CD14-positive monocyte (primary cell): ENCODE results near the gene PRSS50. TPM values are rescaled to one million over a fixed set of nuclear protein-coding genes. Genes with fewer than 3 reads are reported as not detected.
A peak's percentile ranks its signal among the peaks of the same experiment; 100 is the strongest.
"Not testable (repeated sequence)": the region's sequence is repeated elsewhere in the genome, so short reads cannot be mapped to it uniquely, and the experiment has no call there.

Experiments
- DNase-seq, 3 donors: peaks; one replicate each; pipeline ENCODE4 v3.0.0-alpha.2; 2011 to 2022
- H2AFZ ChIP-seq: 2 replicates; pipeline ENCODE4 v1.6.0; 2012; ENCODE audit warnings: mild to moderate bottlenecking, low read depth, low read length, inconsistent platforms; ENCODE audit not compliant: insufficient read depth, poor library complexity, severe bottlenecking
- H3K27ac ChIP-seq, 2 donors: 1 replicate in 1 of 2; 2 replicates in 1 of 2; pipeline ENCODE4 v1.5.1; 2012 to 2013; ENCODE audit warnings: low read length in 2 of 2, control low read depth in 1 of 2, inconsistent platforms in 1 of 2, low read depth in 1 of 2, mild to moderate bottlenecking in 1 of 2
- H3K27me3 ChIP-seq, 2 donors: one replicate each; pipeline versions ENCODE4 v1.6.0 to v1.6.1; 2011 to 2013; ENCODE audit warnings: low read length in 2 of 2; ENCODE audit not compliant: control insufficient read depth in 2 of 2, insufficient read depth in 2 of 2
- H3K36me3 ChIP-seq, 2 donors: replicated peaks in 1 of 2; 1 replicate in 1 of 2; 2 replicates in 1 of 2; pipeline versions ENCODE4 v1.5.1 to v1.6.1; 2012 to 2013; ENCODE audit warnings: low read length in 2 of 2, control low read depth in 1 of 2, inconsistent platforms in 1 of 2, mild to moderate bottlenecking in 1 of 2; ENCODE audit not compliant: insufficient read depth in 2 of 2, control insufficient read depth in 1 of 2
- H3K4me1 ChIP-seq, 2 donors: 1 replicate in 1 of 2; 2 replicates in 1 of 2; pipeline versions ENCODE4 v1.5.1 to v1.6.1; 2012 to 2013; ENCODE audit warnings: low read length in 2 of 2, control low read depth in 1 of 2, inconsistent platforms in 1 of 2, mild to moderate bottlenecking in 1 of 2, moderate library complexity in 1 of 2; ENCODE audit not compliant: insufficient read depth in 2 of 2, control insufficient read depth in 1 of 2
- H3K4me2 ChIP-seq: replicated peaks from 2 replicates; pipeline ENCODE3; 2012; ENCODE audit warnings: low read length, moderate library complexity, mild to moderate bottlenecking; ENCODE audit not compliant: poor library complexity, severe bottlenecking; ENCODE audit errors: extremely low read depth
- H3K4me3 ChIP-seq, 3 experiments: fragments of 200-600 bp in 1 of 3; sonication (generic) in 1 of 3; replicated peaks in 1 of 3; 1 replicate in 2 of 3; 2 replicates in 1 of 3; pipeline ENCODE4 v1.5.1; 2011 to 2013; ENCODE audit warnings: low read length in 3 of 3, mild to moderate bottlenecking in 3 of 3, control low read depth in 2 of 3, low read depth in 2 of 3, inconsistent platforms in 1 of 3, moderate library complexity in 1 of 3
- H3K79me2 ChIP-seq: 2 replicates; pipeline ENCODE4 v1.6.0; 2012; ENCODE audit warnings: mild to moderate bottlenecking, control low read depth, inconsistent platforms, low read length, moderate library complexity; ENCODE audit not compliant: insufficient read depth
- H3K9ac ChIP-seq: 2 replicates; pipeline ENCODE4 v1.6.0; 2017; ENCODE audit warnings: low read length, mild to moderate bottlenecking; ENCODE audit not compliant: insufficient read depth, poor library complexity, severe bottlenecking
- H3K9me3 ChIP-seq, 2 donors: replicated peaks in 1 of 2; 1 replicate in 1 of 2; 2 replicates in 1 of 2; pipeline versions ENCODE4 v1.5.1 to v1.6.1; 2012 to 2013; ENCODE audit warnings: low read length in 2 of 2, control low read depth in 1 of 2; ENCODE audit not compliant: control insufficient read depth in 1 of 2, insufficient read depth in 1 of 2
- H4K20me1 ChIP-seq: 2 replicates; pipeline ENCODE4 v1.6.0; 2012; ENCODE audit warnings: mild to moderate bottlenecking, low read length, control low read depth, moderate library complexity; ENCODE audit not compliant: insufficient read depth
- H3K27ac Mint-ChIP-seq, 7 donors: one replicate each; pipeline ENCODE4 v1.8.0; 2020; ENCODE audit warnings: mild to moderate bottlenecking in 7 of 7, mixed read lengths in 7 of 7, moderate library complexity in 6 of 7, inconsistent platforms in 2 of 7
- H3K27me3 Mint-ChIP-seq, 3 donors: one replicate each; pipeline ENCODE4 v1.8.0; 2021 to 2022; ENCODE audit warnings: low read depth in 3 of 3, mild to moderate bottlenecking in 3 of 3, mixed read lengths in 3 of 3, moderate library complexity in 3 of 3, inconsistent platforms in 1 of 3
- H3K36me3 Mint-ChIP-seq, 2 donors: one replicate each; pipeline ENCODE4 v1.8.0; 2020; ENCODE audit warnings: mixed read lengths in 2 of 2, inconsistent platforms in 1 of 2, mild to moderate bottlenecking in 1 of 2
- H3K4me1 Mint-ChIP-seq: one replicate; pipeline ENCODE4 v1.8.0; 2020; ENCODE audit warnings: mild to moderate bottlenecking, mixed read lengths
- H3K4me3 Mint-ChIP-seq, 2 donors: one replicate each; pipeline ENCODE4 v1.8.0; 2020; ENCODE audit warnings: mild to moderate bottlenecking in 2 of 2, mixed read lengths in 2 of 2, moderate library complexity in 1 of 2
- H3K9me3 Mint-ChIP-seq, 7 donors: one replicate each; pipeline ENCODE4 v1.8.0; 2020 to 2022; ENCODE audit warnings: mixed read lengths in 7 of 7, mild to moderate bottlenecking in 6 of 7, moderate library complexity in 6 of 7, inconsistent platforms in 2 of 7
- CTCF ChIP-seq: fragments of 200-600 bp; IDR thresholded peaks from one replicate; pipeline ENCODE4 v1.8.0; 2022; ENCODE audit warnings: antibody characterized with exemption, mild to moderate bottlenecking
- WGBS: methylation state at CpG from one replicate; pipeline ENCODE4 v1.1.5; 2013; ENCODE audit warnings: missing lambda C conversion rate; ENCODE audit not compliant: insufficient coverage; 5-methylcytosine and 5-hydroxymethylcytosine counted together
- intact Hi-C, 2 donors: fragments of 100-400 bp; cut with micrococcal nuclease; formaldehyde crosslinking; loops; one replicate each; pipeline versions ENCODE4 v1.15.0 to v1.15.1; 2023
- polyA plus RNA-seq, 3 donors: library from polyadenylated mRNA; depleted of rRNA in 1 of 3; unstranded in 2 of 3; stranded (reverse) in 1 of 3; fragments of 300-500 nt in 2 of 3; fragments of >200 nt in 1 of 3; fragmentation: Illumina TruSeq in 2 of 3; gene quantifications; 1 replicate in 2 of 3; 2 replicates in 1 of 3; pipeline ENCODE4 v1.2.3, GENCODE V29; 2012 to 2021

PRSS50 gene
- polyA plus RNA-seq, 3 donors, result not detected

GRCh38 chr3:46705751-46706552, 11.7 kb downstream of the PRSS50 start:
- H3K9me3 ChIP-seq, result no peaks in the 10 kb centered on the region
- peaks cover 0 to 1% of the 10 kb centered on the region in 2 donors for H3K36me3 Mint-ChIP-seq
- no peak overlapping the region for H3K27ac ChIP-seq
- peaks cover 0 to 4% (median 0%) of the 10 kb centered on the region in 7 donors for H3K9me3 Mint-ChIP-seq
- no peak overlapping the region for H2AFZ ChIP-seq
- intact Hi-C loops, result loop anchor here (1.0 to 10.0 kb wide), 6 partner anchors 189 to 619 kb away; no protein-coding TSS in a partner anchor
- no peak for DNase-seq
- no peaks in the 10 kb centered on the region for H3K79me2 ChIP-seq
- peaks cover 6% of the 10 kb centered on the region for H3K4me1 Mint-ChIP-seq
- H3K4me3 ChIP-seq, result no peak overlapping the region
- H4K20me1 ChIP-seq, result no peaks in the 10 kb centered on the region
- H3K27me3 Mint-ChIP-seq, result peaks cover 26 to 38% (median 32%) of the 10 kb centered on the region in 3 donors
- peaks cover 8 to 21% of the 10 kb centered on the region in 2 donors for H3K27me3 ChIP-seq
- no peak overlapping the region for H3K4me3 Mint-ChIP-seq
- no peak overlapping the region for H3K4me2 ChIP-seq
- no peak overlapping the region for H3K9ac ChIP-seq
- 95% methylated on average over 9 of the region's 19 CpGs for WGBS
- TF ChIP-seq CTCF, result no peak
- peak overlapping the region in 2 of 7 donors; percentile 3 to 42 for H3K27ac Mint-ChIP-seq
- no peaks in the 10 kb centered on the region for H3K36me3 ChIP-seq
- peaks cover 3 to 7% of the 10 kb centered on the region in 2 donors for H3K4me1 ChIP-seq

- no peak overlapping the region for H3K4me3 Mint-ChIP-seq
- Histone ChIP-seq H2AFZ (no peak overlapping the region), H3K4me1 (peaks cover 12 to 16% of the 10 kb centered on the region in 2 donors), H3K27me3 (peaks cover 8 to 27% of the 10 kb centered on the region in 2 donors), H3K36me3 (no peaks in the 10 kb centered on the region), H3K79me2 (no peaks in the 10 kb centered on the region), H3K4me2 (no peak overlapping the region), H3K9me3 (no peaks in the 10 kb centered on the region), H3K27ac (no peak overlapping the region), H3K9ac (no peak overlapping the region), H4K20me1 (peaks cover 5% of the 10 kb centered on the region), H3K4me3 (no peak overlapping the region)
- peaks cover 0 to 1% of the 10 kb centered on the region in 2 donors for H3K36me3 Mint-ChIP-seq
- peaks cover 32 to 44% (median 40%) of the 10 kb centered on the region in 3 donors for H3K27me3 Mint-ChIP-seq
- H3K9me3 Mint-ChIP-seq, result peaks cover 0 to 4% (median 0%) of the 10 kb centered on the region in 7 donors
- no peak overlapping the region for H3K27ac Mint-ChIP-seq
- TF ChIP-seq CTCF, result peak; percentile 97
- intact Hi-C loops, result loop anchor here (1.0 to 10.0 kb wide), 6 partner anchors 190 to 620 kb away; no protein-coding TSS in a partner anchor
- H3K4me1 Mint-ChIP-seq, result peaks cover 15% of the 10 kb centered on the region
- WGBS, result no CpG with 5 or more reads among the region's 4 CpGs
- DNase-seq, result peak; percentile 60 to 69 (median 64)
Measured at GRCh38 chr3:46705022-46705530, 12.6 kb downstream of the PRSS50 start.

GRCh38 chr3:46704346-46704745, 13.3 kb downstream of the PRSS50 start:
- H3K79me2 ChIP-seq, H3K4me2 ChIP-seq, H4K20me1 ChIP-seq, H3K27ac Mint-ChIP-seq, H2AFZ ChIP-seq, H3K27ac ChIP-seq, H3K4me3 Mint-ChIP-seq, H3K36me3 ChIP-seq, H3K9me3 Mint-ChIP-seq, DNase-seq, H3K36me3 Mint-ChIP-seq, H3K9ac ChIP-seq, H3K9me3 ChIP-seq, H3K4me3 ChIP-seq: not testable (repeated sequence)
- intact Hi-C loops, result loop anchor here (2.0 to 10.0 kb wide), 2 partner anchors 190 to 620 kb away; no protein-coding TSS in a partner anchor
- H3K4me1 Mint-ChIP-seq, result peaks cover 22% of the 10 kb centered on the region
- 74% methylated on average over 6 of the region's 7 CpGs for WGBS
- peaks cover 19 to 23% of the 10 kb centered on the region in 2 donors for H3K4me1 ChIP-seq
- peaks cover 30 to 44% (median 42%) of the 10 kb centered on the region in 3 donors for H3K27me3 Mint-ChIP-seq
- peaks cover 8 to 27% of the 10 kb centered on the region in 2 donors for H3K27me3 ChIP-seq
